Stimulated activated naive CD4-positive, alpha-beta T cell treated with Interleukin-2 at 50 U/mL for 16 hours (primary cell): ENCODE results near the gene HLA-DQB2.

Experiments
- DNase-seq: peaks from one replicate; lab custom pipeline; 2025; lab: John Stamatoyannopoulos, UW

The HLA-DQB2 gene

DNA sequence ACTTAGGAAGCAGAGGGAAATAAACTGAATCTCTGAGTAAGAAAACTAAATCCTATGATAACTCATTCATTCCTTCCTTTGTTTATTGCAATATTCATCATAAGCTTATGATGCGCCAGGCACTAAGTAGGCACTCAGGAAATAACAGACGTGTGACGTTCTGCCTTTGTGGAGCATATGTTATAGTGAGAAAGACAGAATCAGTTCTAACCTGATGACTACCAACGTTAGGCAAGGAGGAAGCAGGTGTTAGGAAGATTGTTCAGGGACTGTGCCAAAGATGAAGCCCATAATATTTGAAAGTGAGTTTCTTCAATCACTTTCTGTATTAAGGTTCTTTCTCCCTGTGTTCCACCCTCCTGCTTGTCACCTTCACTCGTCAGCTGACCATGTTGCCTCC, 18.6 kb downstream of the HLA-DQB2 start:
- no peak for DNase-seq

DNA sequence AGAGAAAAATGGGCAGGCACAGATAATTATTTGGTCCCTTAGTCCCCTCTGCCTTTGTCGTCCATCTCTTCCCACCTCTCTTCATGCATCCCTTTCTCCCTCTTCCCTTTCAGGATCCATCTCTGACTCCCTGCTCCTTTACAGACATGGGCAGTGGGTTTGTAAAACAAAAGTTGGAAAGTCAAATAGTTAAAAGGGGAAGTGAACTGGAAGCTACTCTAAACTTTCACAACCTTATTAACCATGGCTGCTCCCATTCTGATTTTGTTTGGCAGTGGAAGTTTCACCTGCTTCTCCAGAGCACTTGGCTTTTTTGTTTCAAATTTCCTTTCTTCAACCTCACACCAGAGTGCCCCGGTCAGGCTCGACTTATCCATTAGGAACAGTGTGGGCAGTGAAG, 21.0 kb downstream of the HLA-DQB2 start:
- no peak for DNase-seq

DNA sequence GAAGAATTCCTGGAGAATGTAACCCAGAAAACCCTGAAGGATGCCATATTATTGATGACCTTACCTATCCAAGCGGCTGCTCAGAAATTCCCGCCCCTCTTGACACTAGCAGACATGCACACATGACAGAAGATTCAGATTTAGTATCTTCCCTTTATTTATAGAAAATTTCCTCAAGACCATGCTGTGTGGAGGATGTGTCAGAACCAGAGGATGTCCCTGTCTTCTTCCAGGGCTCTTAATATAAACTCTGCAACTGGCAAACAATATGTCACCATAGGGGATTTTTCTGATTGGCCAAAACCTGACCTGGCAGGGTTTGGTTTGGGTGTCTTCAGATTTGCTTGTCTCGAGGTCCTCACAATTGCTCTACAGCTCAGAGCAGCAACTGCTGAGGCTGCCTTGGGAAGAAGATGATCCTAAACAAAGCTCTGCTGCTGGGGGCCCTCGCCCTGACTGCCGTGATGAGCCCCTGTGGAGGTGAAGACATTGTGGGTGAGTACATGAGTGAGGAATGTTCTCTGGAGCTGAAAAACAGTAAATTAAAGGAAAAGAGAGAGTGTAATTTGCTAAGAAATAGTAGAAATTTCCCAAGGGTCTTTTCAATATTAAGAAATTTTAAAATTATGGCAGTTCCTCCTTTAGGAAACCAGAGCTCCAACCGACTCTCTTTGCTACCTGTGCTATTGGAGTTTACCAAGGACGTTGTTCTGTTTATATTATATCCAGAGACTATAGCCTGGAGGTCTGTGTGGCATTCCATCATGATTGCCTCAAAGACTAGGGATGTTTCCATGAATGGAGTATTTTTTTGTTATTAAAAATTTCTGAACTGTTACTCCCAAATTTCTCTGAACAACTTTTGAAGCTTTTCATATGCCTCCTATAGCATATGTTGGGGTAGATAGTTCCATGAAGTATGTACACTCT, 22.0 kb downstream of the HLA-DQB2 start, which contains the start of gene HLA-DQA2:
HLA-DQA2 (plus strand) TSS at position 361 of the 930 bp plus-strand sequence; CDS start at position 414, 53 bp downstream.
- no peak for DNase-seq

DNA sequence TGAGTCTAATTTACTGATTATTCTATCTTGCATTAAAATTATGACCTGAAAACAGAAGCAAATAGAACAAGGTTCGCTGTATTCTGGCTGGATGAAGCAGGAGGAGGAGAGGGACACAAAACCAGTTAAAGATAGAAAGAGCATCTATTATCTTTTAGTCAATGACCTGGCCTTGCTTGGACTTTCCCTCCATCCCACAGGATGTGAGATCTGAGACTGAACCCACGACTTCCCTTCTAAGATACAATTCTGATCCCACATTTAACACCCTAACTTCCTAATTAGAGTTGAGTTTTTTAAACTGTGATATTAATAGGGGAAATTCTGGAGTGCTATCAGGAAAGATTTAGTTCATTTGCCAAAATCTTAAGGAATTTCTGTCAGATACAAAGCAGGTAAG, 25.2 kb downstream of the HLA-DQB2 start:
- no peak for DNase-seq

DNA sequence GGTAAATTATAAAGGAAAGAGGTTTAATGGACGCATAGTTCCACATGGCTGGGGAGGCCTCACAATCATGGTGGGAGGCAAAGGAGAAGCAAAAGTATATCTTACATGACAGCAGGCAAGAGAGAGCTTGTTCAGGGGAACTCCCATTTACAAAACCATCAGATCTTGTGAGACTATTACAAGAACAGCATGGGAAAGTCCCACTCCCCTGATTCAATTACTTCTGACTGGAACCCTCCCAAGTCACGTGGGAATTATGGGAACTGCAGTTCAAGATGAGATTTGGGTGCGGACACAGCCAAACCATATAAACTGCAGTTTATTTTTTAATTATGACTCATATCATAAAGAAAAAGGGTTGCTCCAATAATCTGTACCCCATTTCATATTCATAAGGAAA, 44.5 kb downstream of the HLA-DQB2 start:
- DNase-seq: no peak

DNA sequence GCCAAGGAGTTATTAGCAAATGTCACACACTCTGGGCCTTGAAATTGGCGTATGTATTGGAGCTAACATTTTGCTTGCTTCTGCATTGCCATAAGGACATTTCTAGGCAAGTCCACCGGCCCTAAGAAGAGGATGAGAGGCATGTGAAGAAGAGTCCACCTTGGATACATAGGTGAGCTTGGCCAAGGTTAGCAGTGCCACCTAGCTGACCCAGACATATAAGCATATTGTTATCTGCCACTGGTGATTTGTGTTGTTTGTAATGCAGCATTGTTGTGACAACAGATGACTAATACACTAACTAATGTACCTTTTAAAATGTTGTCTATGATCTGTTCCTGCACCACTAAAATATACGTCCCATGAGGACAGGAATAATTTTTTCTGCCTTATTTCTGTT, 46.9 kb downstream of the HLA-DQB2 start:
- no peak for DNase-seq

DNA sequence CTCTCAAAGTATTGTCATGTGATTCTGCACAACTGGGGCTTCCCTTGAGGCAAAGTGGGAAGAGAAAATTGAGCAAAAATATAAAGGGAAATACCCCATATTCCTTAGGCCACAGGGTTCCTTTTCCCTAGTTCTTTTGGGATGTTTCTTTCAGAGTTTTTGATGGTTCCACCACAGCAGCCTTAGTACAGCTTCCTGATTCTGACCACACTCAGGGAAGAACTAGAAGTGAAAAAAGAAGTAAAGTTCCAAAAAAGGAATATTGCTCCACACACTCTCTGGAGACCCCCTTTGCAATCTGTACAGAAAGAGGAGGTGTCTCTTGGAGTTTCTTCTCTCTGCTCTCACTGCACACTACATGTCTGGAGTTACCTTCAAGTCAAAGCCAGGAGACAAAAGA, 50.1 kb downstream of the HLA-DQB2 start:
- DNase-seq: no peak

DNA sequence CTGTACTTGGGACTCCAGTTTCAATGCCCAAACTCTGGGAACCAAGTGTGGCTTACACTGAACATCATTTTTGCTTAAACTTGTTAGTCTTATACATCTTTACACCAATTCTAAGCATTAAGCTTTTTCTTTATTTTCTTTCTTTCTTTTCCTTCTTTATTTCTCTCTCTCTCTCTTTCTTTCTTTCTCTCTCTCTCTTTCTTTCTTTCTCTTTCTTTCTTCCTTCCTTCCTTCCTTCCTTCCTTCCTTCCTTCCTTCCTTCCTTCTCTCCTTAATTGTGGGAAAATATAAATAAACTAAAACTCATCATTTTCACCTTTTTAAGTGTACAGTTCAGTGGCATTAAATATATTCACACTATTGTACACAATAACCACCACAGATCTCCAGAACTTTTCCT, 53.7 kb downstream of the HLA-DQB2 start:
- no peak for DNase-seq
